ENCODE results near the gene ZEB2. TPM values are rescaled to one million over a fixed set of nuclear protein-coding genes. Genes with fewer than 3 reads are reported as not detected.
A peak's percentile ranks its signal among the peaks of the same experiment; 100 is the strongest.

ZEB2 gene
- total RNA-seq, 2 donors from 2014 or later = 76.1 to 91.7 TPM

DNA sequence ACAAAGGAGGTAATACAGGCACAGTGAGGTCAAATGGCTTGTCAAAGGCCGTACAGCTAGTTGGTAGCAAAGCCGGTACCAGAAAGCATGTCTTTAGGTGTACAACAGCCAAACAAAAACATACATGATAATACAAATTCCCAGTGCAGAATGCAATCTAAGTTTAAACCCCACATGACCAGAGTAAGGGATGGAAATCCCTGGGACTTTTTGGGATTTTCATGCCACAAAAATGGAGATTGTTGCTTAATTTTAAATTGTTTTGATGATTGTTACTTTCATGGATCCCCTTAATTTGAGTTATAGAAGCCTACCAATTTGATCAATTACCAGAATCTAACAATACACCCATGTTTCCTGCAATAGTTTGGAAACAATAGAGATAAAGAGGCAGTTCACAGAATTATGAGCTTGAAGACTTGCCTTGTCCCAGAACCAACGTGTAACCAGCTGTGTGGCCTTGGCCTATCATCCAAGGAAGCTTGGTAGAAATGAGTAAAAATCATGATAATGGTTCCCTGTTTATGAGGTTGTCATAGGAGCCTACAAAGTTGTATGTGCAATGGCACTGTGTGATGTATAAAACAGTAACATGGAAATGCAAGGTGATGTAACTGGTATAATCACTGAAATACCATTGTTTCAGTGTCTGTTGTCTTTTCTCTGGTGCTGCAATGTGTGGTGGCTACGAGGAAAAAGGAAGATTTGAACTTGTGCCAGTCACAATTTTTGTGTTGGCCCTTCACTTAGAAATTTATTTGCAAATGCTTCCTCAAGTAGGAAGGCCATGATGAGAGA is 85.3 kb downstream of the ZEB2 start:
- Histone ChIP-seq H3K4me3 (no peak overlapping the region), H3K9me3 (no peaks in the 10 kb centered on the region), H3K36me3 (peaks cover under 1% of the 10 kb centered on the region), H3K27me3 (no peaks in the 10 kb centered on the region), H3K4me1 (peaks cover 0 to 46% of the 10 kb centered on the region in 2 donors), H3K27ac (no peak overlapping the region)
- TF ChIP-seq, protein P1, sequence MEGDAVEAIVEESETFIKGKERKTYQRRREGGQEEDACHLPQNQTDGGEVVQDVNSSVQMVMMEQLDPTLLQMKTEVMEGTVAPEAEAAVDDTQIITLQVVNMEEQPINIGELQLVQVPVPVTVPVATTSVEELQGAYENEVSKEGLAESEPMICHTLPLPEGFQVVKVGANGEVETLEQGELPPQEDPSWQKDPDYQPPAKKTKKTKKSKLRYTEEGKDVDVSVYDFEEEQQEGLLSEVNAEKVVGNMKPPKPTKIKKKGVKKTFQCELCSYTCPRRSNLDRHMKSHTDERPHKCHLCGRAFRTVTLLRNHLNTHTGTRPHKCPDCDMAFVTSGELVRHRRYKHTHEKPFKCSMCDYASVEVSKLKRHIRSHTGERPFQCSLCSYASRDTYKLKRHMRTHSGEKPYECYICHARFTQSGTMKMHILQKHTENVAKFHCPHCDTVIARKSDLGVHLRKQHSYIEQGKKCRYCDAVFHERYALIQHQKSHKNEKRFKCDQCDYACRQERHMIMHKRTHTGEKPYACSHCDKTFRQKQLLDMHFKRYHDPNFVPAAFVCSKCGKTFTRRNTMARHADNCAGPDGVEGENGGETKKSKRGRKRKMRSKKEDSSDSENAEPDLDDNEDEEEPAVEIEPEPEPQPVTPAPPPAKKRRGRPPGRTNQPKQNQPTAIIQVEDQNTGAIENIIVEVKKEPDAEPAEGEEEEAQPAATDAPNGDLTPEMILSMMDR (IDR thresholded peaks at IDR 0.05) = no peak
- no peak for DNase-seq (ENCODE audit: low spot score)

DNA sequence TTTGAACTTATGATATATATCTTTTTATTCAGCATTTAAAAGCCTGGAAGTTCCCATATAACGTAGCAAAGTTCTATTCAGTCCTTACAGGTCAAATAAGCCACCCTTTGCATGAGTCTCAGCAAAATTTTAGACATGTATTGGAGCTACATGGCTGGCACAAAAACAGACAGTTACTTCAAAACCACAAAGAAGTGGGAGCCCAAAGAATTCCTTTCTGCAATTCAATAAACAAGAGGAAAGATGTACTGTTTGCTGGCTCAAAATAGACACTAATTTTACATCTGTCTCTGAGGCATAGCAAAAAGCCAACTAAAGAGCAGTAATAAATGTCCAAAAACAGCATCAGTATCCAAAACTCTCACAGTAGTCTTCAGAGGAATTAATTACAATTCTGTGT is 87.0 kb downstream of the ZEB2 start:
- Histone ChIP-seq H3K9me3 (no peaks in the 10 kb centered on the region), H3K36me3 (peaks cover 16% of the 10 kb centered on the region), H3K4me3 (no peak overlapping the region), H3K4me1 (peaks cover 0 to 39% of the 10 kb centered on the region in 2 donors), H3K27me3 (no peaks in the 10 kb centered on the region), H3K27ac (peak overlapping the region; percentile 77 to 92)
- no peak for DNase-seq (ENCODE audit: low spot score)
- TF ChIP-seq, protein P1 (IDR thresholded peaks at IDR 0.05) = no peak

DNA sequence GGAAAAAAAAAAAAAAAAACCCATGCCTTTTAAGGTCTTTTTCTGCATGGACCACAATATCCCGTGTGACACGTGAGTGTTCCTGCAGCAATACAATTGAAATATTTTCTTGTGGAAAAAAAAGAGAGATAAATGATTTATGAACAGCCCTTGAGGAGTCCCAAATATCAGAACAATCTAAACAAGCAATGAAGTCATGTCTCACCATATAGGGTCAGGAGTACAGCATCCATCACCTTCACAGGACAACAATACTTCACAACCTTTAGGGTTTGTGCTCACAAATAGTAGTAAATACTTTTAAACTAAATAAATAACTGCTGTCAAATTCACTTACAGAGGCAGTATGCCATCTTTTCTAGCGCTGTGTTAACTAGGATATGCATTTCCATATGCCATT is 87.9 kb downstream of the ZEB2 start:
- H3K36me3 ChIP-seq = peaks cover 16% of the 10 kb centered on the region
- no peaks in the 10 kb centered on the region for H3K27me3 ChIP-seq
- H3K4me1 ChIP-seq = peaks cover 0 to 46% of the 10 kb centered on the region in 2 donors
- TF ChIP-seq, protein P1 (IDR thresholded peaks at IDR 0.05) = no peak
- no peak overlapping the region for H3K4me3 ChIP-seq
- no peak for DNase-seq (ENCODE audit: low spot score)
- H3K9me3 ChIP-seq = no peaks in the 10 kb centered on the region
- peak overlapping the region; percentile 77 to 92 for H3K27ac ChIP-seq

DNA sequence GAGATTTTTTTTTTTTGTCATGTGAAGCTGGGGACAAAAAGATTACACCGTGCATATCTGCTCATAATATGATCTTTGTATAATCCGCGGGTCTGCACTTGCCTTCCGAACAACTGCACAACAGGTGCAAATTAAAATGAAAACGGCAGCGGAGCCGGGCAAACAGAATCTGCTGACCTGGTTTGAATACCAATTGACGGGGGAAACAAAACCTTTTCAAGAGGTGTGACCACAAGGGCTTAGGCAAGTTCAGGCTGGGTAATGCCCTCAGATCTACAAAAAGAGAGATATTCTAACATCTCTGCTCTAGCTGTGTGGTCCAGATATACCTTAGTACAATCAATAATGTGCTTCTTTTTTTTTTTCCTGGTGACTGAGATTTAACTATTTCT is 88.5 kb downstream of the ZEB2 start:
- Histone ChIP-seq H3K27ac (peak overlapping the region; percentile 77 to 92), H3K4me1 (peaks cover 0 to 52% of the 10 kb centered on the region in 2 donors), H3K36me3 (peaks cover 16% of the 10 kb centered on the region), H3K4me3 (peak overlapping the region; percentile 16), H3K27me3 (no peaks in the 10 kb centered on the region), H3K9me3 (no peaks in the 10 kb centered on the region)
- no peak for DNase-seq (ENCODE audit: low spot score)
- TF ChIP-seq, protein P1 (IDR thresholded peaks at IDR 0.05) = no peak

DNA sequence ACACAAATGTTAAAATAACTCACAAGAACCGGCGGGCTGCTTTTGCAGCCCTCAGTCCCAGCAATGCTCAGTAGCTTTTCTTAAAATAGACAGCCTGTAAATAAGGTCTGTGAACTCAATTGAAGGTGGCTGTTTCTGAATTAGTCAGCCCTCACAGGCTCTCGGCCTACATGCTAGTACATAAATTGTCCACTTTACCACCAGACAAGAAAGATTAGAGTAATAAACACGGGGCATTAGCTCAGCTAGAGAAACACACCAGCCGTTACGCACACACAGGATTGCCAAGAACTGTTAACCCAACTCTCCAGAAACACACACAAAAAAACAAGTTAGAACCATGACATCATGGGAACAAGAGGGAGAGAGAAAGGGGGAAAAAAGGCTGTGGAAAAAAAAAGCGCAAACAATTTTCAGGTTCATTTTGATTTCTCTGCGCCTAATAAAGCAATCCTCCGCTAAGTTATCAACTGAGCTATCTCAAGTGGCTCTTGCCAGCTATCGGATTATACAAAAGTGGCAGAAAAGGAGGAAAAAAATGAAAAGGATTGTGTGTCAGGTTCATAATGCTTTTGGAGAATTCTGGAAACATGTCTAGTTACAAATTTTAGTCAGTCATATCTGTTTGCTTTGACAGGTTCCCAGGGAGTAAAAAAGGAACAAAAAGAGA is 89.1 kb downstream of the ZEB2 start:
- no peaks in the 10 kb centered on the region for H3K9me3 ChIP-seq
- no peak for DNase-seq (ENCODE audit: low spot score)
- TF ChIP-seq, protein P1 (IDR thresholded peaks at IDR 0.05) = no peak
- H3K27me3 ChIP-seq = no peaks in the 10 kb centered on the region
- H3K4me3 ChIP-seq = peak overlapping the region; percentile 16
- peak overlapping the region; percentile 77 to 92 for H3K27ac ChIP-seq
- H3K4me1 ChIP-seq = peaks cover 0 to 55% of the 10 kb centered on the region in 2 donors
- peaks cover 16% of the 10 kb centered on the region for H3K36me3 ChIP-seq
